Naive thymus-derived CD4-positive, alpha-beta T cell (primary cell): ENCODE measurements around the gene AGAP4. TPM values are rescaled to one million over a fixed set of nuclear protein-coding genes. Genes with fewer than 3 reads are reported as not detected.
"Not testable (repeated sequence)": the region's sequence is repeated elsewhere in the genome, so short reads cannot be mapped to it uniquely, and the experiment has no call there.

Experiments used
- ATAC-seq: fragments of 150-1000 bp; cut with Tn5 transposase; 2 replicates; pipeline ENCODE4 v1.10.0; 2021; ENCODE audit warnings: mild to moderate bottlenecking, moderate library complexity
- CTCF ChIA-PET: fragments of 350-600 bp; sonication (Branson Sonifier 250); formaldehyde crosslinking; loops from one replicate; lab custom pipeline; 2021; ENCODE audit warnings: antibody characterized with exemption; lab: Charles Lee
- POLR2A ChIA-PET: fragments of 350-600 bp; sonication (Branson Sonifier 250); formaldehyde crosslinking; loops from one replicate; lab custom pipeline; 2021; ENCODE audit warnings: antibody characterized with exemption, inconsistent platforms; lab: Charles Lee
- DNase-seq, 9 donors: peaks; one replicate each; pipeline versions ENCODE4 v3.0.0 to v3.0.0-alpha.2; 2020 to 2022; ENCODE audit warnings: mixed read lengths in 1 of 9
- H3K27ac ChIP-seq: one replicate; pipeline ENCODE4 v1.7.0; 2013; ENCODE audit warnings: mild to moderate bottlenecking, low read depth, low read length, moderate library complexity
- H3K27me3 ChIP-seq, 2 donors: one replicate each; pipeline ENCODE4 v1.7.0; 2013; ENCODE audit warnings: low read length in 2 of 2, mild to moderate bottlenecking in 2 of 2, moderate library complexity in 2 of 2; ENCODE audit not compliant: control insufficient read depth in 2 of 2, insufficient read depth in 2 of 2
- H3K36me3 ChIP-seq, 3 experiments: 1 replicate in 2 of 3; 2 replicates in 1 of 3; pipeline ENCODE4 v1.7.0; 2013; ENCODE audit warnings: low read length in 3 of 3, mild to moderate bottlenecking in 3 of 3, moderate library complexity in 1 of 3; ENCODE audit not compliant: insufficient read depth in 3 of 3, control insufficient read depth in 2 of 3
- H3K4me1 ChIP-seq, 2 donors: one replicate each; pipeline ENCODE4 v1.7.0; 2013; ENCODE audit warnings: low read length in 2 of 2, mild to moderate bottlenecking in 2 of 2, moderate library complexity in 1 of 2; ENCODE audit not compliant: control insufficient read depth in 2 of 2, insufficient read depth in 2 of 2
- H3K4me3 ChIP-seq: 2 replicates; pipeline ENCODE4 v1.7.0; 2013; ENCODE audit warnings: mild to moderate bottlenecking, low read length
- H3K9me3 ChIP-seq, 3 experiments: 1 replicate in 2 of 3; 2 replicates in 1 of 3; pipeline ENCODE4 v1.7.0; 2013; ENCODE audit warnings: low read length in 3 of 3; ENCODE audit not compliant: control insufficient read depth in 2 of 3
- H3K27ac Mint-ChIP-seq, 9 donors: one replicate each; pipeline ENCODE4 v1.8.0; 2020 to 2022; ENCODE audit warnings: mixed read lengths in 9 of 9, mild to moderate bottlenecking in 8 of 9, moderate library complexity in 5 of 9, inconsistent platforms in 2 of 9
- H3K27me3 Mint-ChIP-seq, 5 donors: one replicate each; pipeline ENCODE4 v1.8.0; 2021 to 2022; ENCODE audit warnings: mixed read lengths in 5 of 5, mild to moderate bottlenecking in 1 of 5
- H3K36me3 Mint-ChIP-seq, 5 donors: one replicate each; pipeline ENCODE4 v1.8.0; 2020 to 2022; ENCODE audit warnings: mixed read lengths in 5 of 5, mild to moderate bottlenecking in 3 of 5, inconsistent platforms in 1 of 5
- H3K4me1 Mint-ChIP-seq, 7 donors: one replicate each; pipeline ENCODE4 v1.8.0; 2020 to 2022; ENCODE audit warnings: mixed read lengths in 7 of 7, mild to moderate bottlenecking in 3 of 7, inconsistent platforms in 1 of 7
- H3K4me3 Mint-ChIP-seq, 10 donors: one replicate each; pipeline ENCODE4 v1.8.0; 2020 to 2022; ENCODE audit warnings: mild to moderate bottlenecking in 10 of 10, mixed read lengths in 10 of 10, moderate library complexity in 6 of 10, inconsistent platforms in 2 of 10
- H3K9me3 Mint-ChIP-seq, 11 donors: one replicate each; pipeline ENCODE4 v1.8.0; 2020 to 2022; ENCODE audit warnings: mixed read lengths in 11 of 11, mild to moderate bottlenecking in 4 of 11, inconsistent platforms in 1 of 11, moderate library complexity in 1 of 11
- intact Hi-C, 2 donors: fragments of 100-400 bp; cut with micrococcal nuclease; formaldehyde crosslinking; loops; one replicate each; pipeline ENCODE4 v1.15.1; 2023
- polyA plus RNA-seq, 2 donors: library from polyadenylated mRNA; unstranded; fragments of 300-500 nt; fragmentation: Illumina TruSeq; gene quantifications; one replicate each; pipeline ENCODE4 v1.2.3, GENCODE V29; 2021
- total RNA-seq, 6 experiments: library from RNA in 5 of 6; stranded (reverse) in 5 of 6; gene quantifications; 1 replicate in 5 of 6; 2 replicates in 1 of 6; pipeline ENCODE4 v1.2.3 and lab custom pipeline; 2021 to 2026

Gene AGAP4
- total RNA-seq (10 to 100 TPM; 20.9 to 37.2 (median 27.0) TPM), polyA plus RNA-seq (1 to 10 TPM; 1.5 to 7.7 TPM), total RNA-seq (lab: John Stamatoyannopoulos, UW) (11.2 reads per million, percentile 38 among the genes with 10 or more reads in this experiment)

GRCh38 chr10:45847400-45847799 lies at the start of gene AGAP4:
Gene AGAP4, minus strand, starts transcription at chr10:45847500. Its CDS starts 153 bp downstream, at chr10:45847347.
- DNase-seq, POLR2A ChIA-PET, H3K4me3 ChIP-seq, H3K9me3 Mint-ChIP-seq, H3K36me3 ChIP-seq, ATAC-seq, H3K27ac Mint-ChIP-seq, H3K36me3 Mint-ChIP-seq, H3K4me1 Mint-ChIP-seq, H3K27me3 ChIP-seq, H3K4me3 Mint-ChIP-seq, intact Hi-C loops, H3K9me3 ChIP-seq, CTCF ChIA-PET, H3K27me3 Mint-ChIP-seq, H3K27ac ChIP-seq, H3K4me1 ChIP-seq: not testable (repeated sequence)

GRCh38 chr10:45890721-45891120 lies 43.4 kb upstream of the AGAP4 start:
- H3K9me3 Mint-ChIP-seq, H3K27ac ChIP-seq, DNase-seq, H3K27me3 ChIP-seq, H3K27ac Mint-ChIP-seq, H3K4me3 ChIP-seq, CTCF ChIA-PET, ATAC-seq, H3K4me3 Mint-ChIP-seq, H3K9me3 ChIP-seq, POLR2A ChIA-PET, H3K4me1 ChIP-seq, intact Hi-C loops, H3K4me1 Mint-ChIP-seq, H3K36me3 ChIP-seq, H3K27me3 Mint-ChIP-seq: not testable (repeated sequence)
- peaks cover 0 to 11% (median 0%) of the 10 kb centered on the region in 5 donors for H3K36me3 Mint-ChIP-seq

- H3K4me1 ChIP-seq, H3K9me3 ChIP-seq, H3K4me1 Mint-ChIP-seq, ATAC-seq, H3K4me3 ChIP-seq, H3K27me3 ChIP-seq, intact Hi-C loops, H3K27ac ChIP-seq, CTCF ChIA-PET, DNase-seq, H3K36me3 ChIP-seq, H3K27ac Mint-ChIP-seq, H3K4me3 Mint-ChIP-seq, POLR2A ChIA-PET, H3K9me3 Mint-ChIP-seq, H3K27me3 Mint-ChIP-seq: not testable (repeated sequence)
- H3K36me3 Mint-ChIP-seq, result peaks cover 0 to 11% (median 0%) of the 10 kb centered on the region in 5 donors
Observed at GRCh38 chr10:45889539-45890230, 42.4 kb upstream of the AGAP4 start.

- ATAC-seq, H3K27ac Mint-ChIP-seq, intact Hi-C loops, POLR2A ChIA-PET, CTCF ChIA-PET, H3K4me3 ChIP-seq, H3K9me3 ChIP-seq, H3K27me3 Mint-ChIP-seq, H3K4me3 Mint-ChIP-seq, H3K4me1 ChIP-seq, H3K27ac ChIP-seq, DNase-seq, H3K27me3 ChIP-seq, H3K4me1 Mint-ChIP-seq, H3K36me3 ChIP-seq, H3K9me3 Mint-ChIP-seq, H3K36me3 Mint-ChIP-seq: not testable (repeated sequence)
Observed at GRCh38 chr10:45882880-45883279, 35.6 kb upstream of the AGAP4 start.

- H3K27ac ChIP-seq, H3K27me3 ChIP-seq, POLR2A ChIA-PET, H3K27ac Mint-ChIP-seq, H3K4me3 Mint-ChIP-seq, CTCF ChIA-PET, H3K9me3 Mint-ChIP-seq, ATAC-seq, intact Hi-C loops, H3K4me1 ChIP-seq, H3K27me3 Mint-ChIP-seq, DNase-seq, H3K4me3 ChIP-seq, H3K36me3 ChIP-seq, H3K9me3 ChIP-seq, H3K4me1 Mint-ChIP-seq: not testable (repeated sequence)
- H3K36me3 Mint-ChIP-seq, result peaks cover 0 to 10% (median 5%) of the 10 kb centered on the region in 5 donors
Observed at GRCh38 chr10:45865404-45865803, 18.1 kb upstream of the AGAP4 start.

- POLR2A ChIA-PET, H3K27me3 ChIP-seq: not testable (repeated sequence)
Observed at GRCh38 chr10:45864264-45864663, 17.0 kb upstream of the AGAP4 start.

GRCh38 chr10:45863632-45864031 lies 16.3 kb upstream of the AGAP4 start:
- H3K4me3 ChIP-seq, CTCF ChIA-PET, POLR2A ChIA-PET, H3K4me3 Mint-ChIP-seq, ATAC-seq, H3K36me3 ChIP-seq, H3K4me1 Mint-ChIP-seq, H3K36me3 Mint-ChIP-seq, H3K9me3 Mint-ChIP-seq, H3K4me1 ChIP-seq, H3K9me3 ChIP-seq, H3K27ac ChIP-seq, H3K27ac Mint-ChIP-seq, H3K27me3 ChIP-seq, H3K27me3 Mint-ChIP-seq, DNase-seq, intact Hi-C loops: not testable (repeated sequence)

More at GRCh38 chr10:45864264-45864663, 17.0 kb upstream of the AGAP4 start:
- H3K27ac ChIP-seq, H3K9me3 Mint-ChIP-seq, H3K9me3 ChIP-seq, H3K36me3 Mint-ChIP-seq, H3K4me3 Mint-ChIP-seq, ATAC-seq, H3K27ac Mint-ChIP-seq, intact Hi-C loops, H3K4me3 ChIP-seq, H3K4me1 ChIP-seq, DNase-seq, CTCF ChIA-PET, H3K4me1 Mint-ChIP-seq, H3K36me3 ChIP-seq, H3K27me3 Mint-ChIP-seq: not testable (repeated sequence)
